GM23338 (cell line): ENCODE data around the gene HDAC10. TPM values are rescaled to one million over a fixed set of nuclear protein-coding genes. Genes with fewer than 3 reads are reported as not detected.

ENCODE experiments used
- ATAC-seq: fragments of 200-7000 bp; cut with Tn5 transposase; 3 replicates; pipeline ENCODE4 v1.9.1; 2020
- DNase-seq: peaks from one replicate; pipeline ENCODE4 v3.0.0-alpha.2; 2015; ENCODE audit warnings: low spot score
- H2AFZ ChIP-seq: fragments of 200-600 bp; sonication (generic); 2 replicates; pipeline ENCODE4 v1.8.0; 2016; ENCODE audit warnings: antibody characterized with exemption, mild to moderate bottlenecking, moderate library complexity
- H3F3A ChIP-seq: fragments of 200-600 bp; sonication (generic); replicated peaks from 2 replicates; pipeline ENCODE4 v1.8.0; 2017; ENCODE audit warnings: antibody characterized with exemption, mixed run types, low read depth
- H3K27ac ChIP-seq: fragments of 200-600 bp; sonication (generic); 2 replicates; pipeline ENCODE4 v1.6.1; 2016; ENCODE audit warnings: low read depth
- H3K27me3 ChIP-seq: fragments of 200-600 bp; sonication (generic); 2 replicates; pipeline ENCODE4 v1.8.0; 2016; ENCODE audit warnings: mild to moderate bottlenecking, mixed run types, moderate library complexity; ENCODE audit not compliant: insufficient read depth
- H3K36me3 ChIP-seq: fragments of 200-600 bp; sonication (generic); 2 replicates; pipeline ENCODE4 v1.8.0; 2016; ENCODE audit warnings: mild to moderate bottlenecking; ENCODE audit not compliant: insufficient read depth
- H3K4me1 ChIP-seq: fragments of 200-600 bp; sonication (generic); 2 replicates; pipeline ENCODE4 v1.8.0; 2016; ENCODE audit warnings: mild to moderate bottlenecking, moderate library complexity; ENCODE audit not compliant: insufficient read depth
- H3K4me2 ChIP-seq: fragments of 200-600 bp; sonication (generic); 2 replicates; pipeline ENCODE4 v1.7.1; 2017; ENCODE audit warnings: mixed run types
- H3K4me3 ChIP-seq: fragments of 200-600 bp; sonication (generic); 2 replicates; pipeline ENCODE4 v1.6.1; 2016; ENCODE audit warnings: mixed run types
- H3K79me2 ChIP-seq: fragments of 200-600 bp; sonication (generic); replicated peaks from 2 replicates; pipeline ENCODE4 v1.8.0; 2017; ENCODE audit warnings: mild to moderate bottlenecking; ENCODE audit not compliant: insufficient read depth
- H3K9me2 ChIP-seq: fragments of 200-600 bp; sonication (generic); 2 replicates; pipeline ENCODE4 v1.8.0; 2017; ENCODE audit not compliant: insufficient read depth
- H4K20me1 ChIP-seq: fragments of 200-600 bp; sonication (generic); replicated peaks from 2 replicates; pipeline ENCODE4 v1.8.0; 2017; ENCODE audit warnings: mild to moderate bottlenecking; ENCODE audit not compliant: insufficient read depth
- H3K27ac Mint-ChIP-seq: 2 replicates; pipeline ENCODE4 v1.8.0; 2020; ENCODE audit warnings: inconsistent platforms, mild to moderate bottlenecking, moderate library complexity, mixed read lengths
- H3K27me3 Mint-ChIP-seq: 3 replicates; pipeline ENCODE4 v1.8.0; 2022; ENCODE audit warnings: low read depth, mild to moderate bottlenecking, moderate library complexity, mixed read lengths, inconsistent platforms; ENCODE audit not compliant: insufficient read depth, poor library complexity
- H3K36me3 Mint-ChIP-seq: 3 replicates; pipeline ENCODE4 v1.8.0; 2021; ENCODE audit warnings: low read depth, mild to moderate bottlenecking, inconsistent platforms, moderate library complexity, mixed read lengths
- H3K4me1 Mint-ChIP-seq: 3 replicates; pipeline ENCODE4 v1.8.0; 2020; ENCODE audit warnings: mild to moderate bottlenecking, inconsistent platforms, mixed read lengths
- H3K4me3 Mint-ChIP-seq: 3 replicates; pipeline ENCODE4 v1.8.0; 2021; ENCODE audit warnings: moderate library complexity, mild to moderate bottlenecking, inconsistent platforms, mixed read lengths
- H3K9me3 Mint-ChIP-seq: 3 replicates; pipeline ENCODE4 v1.8.0; 2020; ENCODE audit warnings: moderate library complexity, mild to moderate bottlenecking, inconsistent platforms, mixed read lengths
- CREB1 ChIP-seq: fragments of 250-450 bp; sonication (Bioruptor Pico); IDR thresholded peaks from 2 replicates; pipeline ENCODE4 v1.5.0; 2020; ENCODE audit warnings: low read depth, mild to moderate bottlenecking, moderate library complexity
- NANOG ChIP-seq: IDR thresholded peaks from 2 replicates; pipeline ENCODE4 v1.6.1; 2016; ENCODE audit warnings: antibody characterized with exemption, borderline replicate concordance
- POLR2AphosphoS5 ChIP-seq: IDR thresholded peaks from 2 replicates; pipeline ENCODE4 v1.6.1; 2016; ENCODE audit warnings: antibody characterized with exemption, low read depth
- STAT1 ChIP-seq: IDR thresholded peaks from one replicate; pipeline ENCODE4 v1.6.1; 2016; ENCODE audit warnings: antibody characterized with exemption; ENCODE audit not compliant: unreplicated experiment
- polyA plus RNA-seq: library from polyadenylated mRNA; unstranded; fragments of >200 nt; fragmentation: Nextera tagmentation; extraction: Ambion mirVana; gene quantifications from 2 replicates; pipeline ENCODE4 v1.2.1, GENCODE V29; 2016
- total RNA-seq: library from RNA; depleted of rRNA; stranded (reverse); fragments of >200 nt; shearing (Covaris generic); gene quantifications from 2 replicates; pipeline ENCODE4 v1.2.3, GENCODE V29; 2014
- TF ChIP-seq, protein P1 (sequence below), 2 experiments: fragments of 200-600 bp in 1 of 2; sonication (generic) in 1 of 2; conservative IDR thresholded peaks; 2 replicates each; pipeline versions ENCODE4 v1.5.1 to v1.6.1; 2016 to 2017; ENCODE audit warnings: antibody characterized with exemption in 2 of 2, low read depth in 2 of 2, mild to moderate bottlenecking in 2 of 2, moderate library complexity in 1 of 2

The HDAC10 gene
- total and polyA plus RNA-seq, 2 experiments from 2014 or later, result 4.1 to 41.9 TPM

GRCh38 chr22:50247748-50248147, 3.3 kb downstream of the HDAC10 start:
- no peak overlapping the region for H3K27ac ChIP-seq
- H3K36me3 Mint-ChIP-seq, result peaks cover 11% of the 10 kb centered on the region; the same call in 2 of the 3 replicates
- DNase-seq (peak; percentile 87), ATAC-seq (peak; percentile 2)
- H4K20me1 ChIP-seq, result peaks cover 3% of the 10 kb centered on the region; the same call in 1 of the 2 replicates
- no peak overlapping the region for H3K4me3 ChIP-seq
- no peaks in the 10 kb centered on the region for H3K27me3 ChIP-seq
- no peaks in the 10 kb centered on the region for H3K9me3 Mint-ChIP-seq
- TF ChIP-seq CREB1 (CRISPR knock-in tag) (peak; percentile 88), POLR2AphosphoS5 (0 out of 2 replicates have a peak, but pooled peaks have one; percentile 40), NANOG (no peak), STAT1 (no peak)
- peaks cover 19% of the 10 kb centered on the region for H3K79me2 ChIP-seq
- peak overlapping the region; percentile 52; the same call in 1 of the 2 replicates for H3K27ac Mint-ChIP-seq
- no peaks in the 10 kb centered on the region for H3K9me2 ChIP-seq
- H3F3A ChIP-seq, result peaks cover 6% of the 10 kb centered on the region
- peaks cover 12% of the 10 kb centered on the region for H3K4me1 ChIP-seq
- H3K27me3 Mint-ChIP-seq, result peaks cover 12% of the 10 kb centered on the region
- no peaks in the 10 kb centered on the region for H3K36me3 ChIP-seq
- no peak overlapping the region for H2AFZ ChIP-seq
- peak overlapping the region; percentile 36; the same call in 2 of the 3 replicates for H3K4me3 Mint-ChIP-seq
- peaks cover 20% of the 10 kb centered on the region for H3K4me1 Mint-ChIP-seq
- H3K4me2 ChIP-seq, result no peak overlapping the region

- Histone ChIP-seq H3K27me3 (no peaks in the 10 kb centered on the region), H4K20me1 (peaks cover 3% of the 10 kb centered on the region; the same call in 1 of the 2 replicates), H3K4me1 (peaks cover 12% of the 10 kb centered on the region), H2AFZ (no peak overlapping the region), H3K4me2 (peak overlapping the region; percentile 97; the same call in 1 of the 2 replicates), H3K36me3 (no peaks in the 10 kb centered on the region), H3K27ac (no peak overlapping the region), H3K9me2 (no peaks in the 10 kb centered on the region), H3F3A (peaks cover 3% of the 10 kb centered on the region; the same call in 1 of the 2 replicates), H3K4me3 (peak overlapping the region; percentile 99; the same call in 1 of the 2 replicates), H3K79me2 (peaks cover 30% of the 10 kb centered on the region)
- Mint-ChIP-seq H3K4me3 (peak overlapping the region; percentile 92; the same call in 2 of the 3 replicates), H3K4me1 (peaks cover 24% of the 10 kb centered on the region), H3K27me3 (peaks cover 12% of the 10 kb centered on the region), H3K9me3 (no peaks in the 10 kb centered on the region), H3K36me3 (peaks cover 11% of the 10 kb centered on the region; the same call in 2 of the 3 replicates), H3K27ac (no peak overlapping the region)
- peak; percentile 54 for DNase-seq
- no peak for ATAC-seq
- TF ChIP-seq, protein P1, sequence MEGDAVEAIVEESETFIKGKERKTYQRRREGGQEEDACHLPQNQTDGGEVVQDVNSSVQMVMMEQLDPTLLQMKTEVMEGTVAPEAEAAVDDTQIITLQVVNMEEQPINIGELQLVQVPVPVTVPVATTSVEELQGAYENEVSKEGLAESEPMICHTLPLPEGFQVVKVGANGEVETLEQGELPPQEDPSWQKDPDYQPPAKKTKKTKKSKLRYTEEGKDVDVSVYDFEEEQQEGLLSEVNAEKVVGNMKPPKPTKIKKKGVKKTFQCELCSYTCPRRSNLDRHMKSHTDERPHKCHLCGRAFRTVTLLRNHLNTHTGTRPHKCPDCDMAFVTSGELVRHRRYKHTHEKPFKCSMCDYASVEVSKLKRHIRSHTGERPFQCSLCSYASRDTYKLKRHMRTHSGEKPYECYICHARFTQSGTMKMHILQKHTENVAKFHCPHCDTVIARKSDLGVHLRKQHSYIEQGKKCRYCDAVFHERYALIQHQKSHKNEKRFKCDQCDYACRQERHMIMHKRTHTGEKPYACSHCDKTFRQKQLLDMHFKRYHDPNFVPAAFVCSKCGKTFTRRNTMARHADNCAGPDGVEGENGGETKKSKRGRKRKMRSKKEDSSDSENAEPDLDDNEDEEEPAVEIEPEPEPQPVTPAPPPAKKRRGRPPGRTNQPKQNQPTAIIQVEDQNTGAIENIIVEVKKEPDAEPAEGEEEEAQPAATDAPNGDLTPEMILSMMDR (conservative IDR thresholded peaks at IDR 0.05; ENCODE audit: low read depth in 2 of 2), result 0 out of 4 replicates have a peak, but pooled peaks of 1 of the 2 experiments have one; percentile 12
- no peak for TF ChIP-seq POLR2AphosphoS5
These were observed 4.6 kb downstream of the HDAC10 start for GRCh38 chr22:50246242-50247175.
